Testis (tissue), 3 donors: ENCODE measurements around the gene ASIC1. TPM values are rescaled to one million over a fixed set of nuclear protein-coding genes. Genes with fewer than 3 reads are reported as not detected.

Experiments used
- DNase-seq: peaks from one replicate; pipeline ENCODE4 v3.0.0-alpha.2; 2019
- H3K27ac ChIP-seq, 2 donors: fragments of 200-600 bp; sonication (generic); one replicate each; pipeline ENCODE4 v1.5.1; 2019
- H3K27me3 ChIP-seq: fragments of 200-600 bp; sonication (generic); one replicate; pipeline ENCODE4 v1.5.1; 2019
- H3K36me3 ChIP-seq: fragments of 200-600 bp; sonication (generic); one replicate; pipeline ENCODE4 v1.5.1; 2017; ENCODE audit warnings: low read depth; ENCODE audit errors: missing control alignments
- H3K4me1 ChIP-seq: fragments of 200-600 bp; sonication (generic); one replicate; pipeline ENCODE4 v1.5.1; 2019
- H3K4me3 ChIP-seq, 2 donors: fragments of 200-600 bp; sonication (generic); one replicate each; pipeline ENCODE4 v1.5.1; 2017 to 2019
- H3K9me3 ChIP-seq: fragments of 200-600 bp; sonication (generic); one replicate; pipeline ENCODE4 v1.5.1; 2017
- POLR2A ChIP-seq: fragments of 450-650 bp; IDR thresholded peaks from one replicate; pipeline ENCODE4 v1.6.1; 2017; ENCODE audit warnings: antibody characterized with exemption, mild to moderate bottlenecking, moderate library complexity
- WGBS, 2 donors: methylation state at CpG; one replicate each; pipeline ENCODE4 v1.1.5; 2018; 5-methylcytosine and 5-hydroxymethylcytosine counted together
- intact Hi-C: fragments of 100-400 bp; cut with DNase I; formaldehyde crosslinking; loops from one replicate; pipeline ENCODE4 v1.15.1; 2023; ENCODE audit warnings: low total_unique reads
- polyA plus RNA-seq: library from polyadenylated mRNA; stranded (reverse); fragments of 350-450 nt; fragmentation: Illumina TruSeq; extraction: RNeasy Lipid Tissue Mini Kit (QIAGEN cat#74804); gene quantifications from one replicate; pipeline ENCODE4 v1.2.3, GENCODE V29; 2014; ENCODE audit warnings: low read depth, low replicate concordance; ENCODE audit not compliant: insufficient read depth
- total RNA-seq, 2 donors: library from RNA; depleted of rRNA; stranded (reverse); fragments of >200 nt; gene quantifications; one replicate each; pipeline ENCODE4 v1.2.3, GENCODE V29; 2016
- TF ChIP-seq, protein P1 (sequence below), 3 experiments: fragments of 450-650 bp in 2 of 3; fragments of 200-600 bp in 1 of 3; sonication (generic) in 1 of 3; IDR thresholded peaks; one replicate each; pipeline ENCODE4 v1.5.1; 2016 to 2019; ENCODE audit warnings: antibody characterized with exemption in 3 of 3, mild to moderate bottlenecking in 2 of 3, moderate library complexity in 1 of 3

Gene ASIC1
- total and polyA plus RNA-seq, 3 donors from 2014 or later, result 1.9 to 3.5 (median 2.7) TPM

DNA sequence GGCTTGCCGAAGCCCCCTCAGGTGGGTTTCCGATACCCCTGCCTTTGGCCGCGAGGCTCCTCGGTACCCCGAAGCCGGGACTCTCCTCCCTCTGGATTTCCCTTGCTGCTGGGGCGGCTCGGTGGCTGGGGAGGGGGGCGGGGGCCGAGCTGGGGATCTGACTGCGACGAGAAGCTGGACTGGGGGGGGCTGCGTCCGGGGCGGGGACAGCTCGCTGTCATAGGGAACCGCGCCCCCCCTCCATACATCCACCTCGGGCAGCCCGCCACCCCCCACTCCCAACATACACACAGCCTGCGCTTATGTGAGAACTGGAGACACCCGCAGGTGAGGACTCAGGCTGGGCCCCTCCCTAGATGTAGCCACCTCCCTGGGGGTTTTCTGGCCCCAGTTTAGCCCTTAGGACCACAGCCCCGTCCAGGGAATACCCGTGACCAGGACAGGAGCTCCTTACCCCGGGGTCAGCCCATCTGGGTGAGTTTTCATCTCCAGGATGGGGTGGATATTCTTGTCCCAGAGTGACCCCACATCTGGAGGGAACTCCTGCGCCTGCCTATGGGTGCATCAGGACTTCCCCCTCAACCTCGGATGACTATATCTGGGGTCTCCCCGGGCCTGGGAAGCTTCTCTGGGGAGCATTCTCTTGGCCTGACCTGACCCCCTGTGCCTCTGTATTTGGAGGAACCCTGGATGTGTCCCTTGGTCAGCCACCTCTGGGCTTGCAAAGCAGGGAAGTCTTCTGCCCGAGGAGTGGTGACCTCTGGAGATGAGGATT, 687 bp downstream of the ASIC1 start:
- intact Hi-C loops, result loop anchor here (5.0 kb wide), 1 partner anchor 86 kb away; the partner anchor contains the start of gene AQP6
- H3K27ac ChIP-seq, result no peak overlapping the region

DNA sequence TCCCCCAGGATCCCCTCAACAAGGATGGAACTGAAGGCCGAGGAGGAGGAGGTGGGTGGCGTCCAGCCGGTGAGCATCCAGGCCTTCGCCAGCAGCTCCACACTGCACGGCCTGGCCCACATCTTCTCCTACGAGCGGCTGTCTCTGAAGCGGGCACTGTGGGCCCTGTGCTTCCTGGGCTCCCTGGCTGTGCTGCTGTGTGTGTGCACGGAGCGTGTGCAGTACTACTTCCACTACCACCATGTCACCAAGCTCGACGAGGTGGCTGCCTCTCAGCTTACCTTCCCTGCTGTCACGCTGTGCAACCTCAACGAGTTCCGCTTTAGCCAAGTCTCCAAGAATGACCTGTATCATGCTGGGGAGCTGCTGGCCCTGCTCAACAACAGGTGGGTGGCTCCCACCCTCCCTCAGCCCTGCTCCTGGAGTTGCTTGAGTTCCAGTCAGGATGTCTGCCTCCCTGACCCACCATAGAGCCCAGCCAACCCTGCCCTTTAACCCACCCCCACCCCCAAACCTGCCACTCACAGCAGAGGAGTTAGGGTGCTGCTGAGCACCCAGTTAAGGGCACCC, 1.4 kb downstream of the ASIC1 start:
- Histone ChIP-seq H3K4me1 (peaks cover 17% of the 10 kb centered on the region), H3K4me3 (no peak overlapping the region), H3K9me3 (no peaks in the 10 kb centered on the region), H3K27me3 (no peaks in the 10 kb centered on the region), H3K36me3 (no peaks in the 10 kb centered on the region), H3K27ac (no peak overlapping the region)
- no peak for DNase-seq
- TF ChIP-seq, protein P1, sequence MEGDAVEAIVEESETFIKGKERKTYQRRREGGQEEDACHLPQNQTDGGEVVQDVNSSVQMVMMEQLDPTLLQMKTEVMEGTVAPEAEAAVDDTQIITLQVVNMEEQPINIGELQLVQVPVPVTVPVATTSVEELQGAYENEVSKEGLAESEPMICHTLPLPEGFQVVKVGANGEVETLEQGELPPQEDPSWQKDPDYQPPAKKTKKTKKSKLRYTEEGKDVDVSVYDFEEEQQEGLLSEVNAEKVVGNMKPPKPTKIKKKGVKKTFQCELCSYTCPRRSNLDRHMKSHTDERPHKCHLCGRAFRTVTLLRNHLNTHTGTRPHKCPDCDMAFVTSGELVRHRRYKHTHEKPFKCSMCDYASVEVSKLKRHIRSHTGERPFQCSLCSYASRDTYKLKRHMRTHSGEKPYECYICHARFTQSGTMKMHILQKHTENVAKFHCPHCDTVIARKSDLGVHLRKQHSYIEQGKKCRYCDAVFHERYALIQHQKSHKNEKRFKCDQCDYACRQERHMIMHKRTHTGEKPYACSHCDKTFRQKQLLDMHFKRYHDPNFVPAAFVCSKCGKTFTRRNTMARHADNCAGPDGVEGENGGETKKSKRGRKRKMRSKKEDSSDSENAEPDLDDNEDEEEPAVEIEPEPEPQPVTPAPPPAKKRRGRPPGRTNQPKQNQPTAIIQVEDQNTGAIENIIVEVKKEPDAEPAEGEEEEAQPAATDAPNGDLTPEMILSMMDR (IDR thresholded peaks at IDR 0.05), result no peak
- no peak for TF ChIP-seq POLR2A
- 89 to 94% methylated on average over 9 to 15 of the region's 15 CpGs for WGBS, 2 donors
- intact Hi-C loops, result loop anchor here (5.0 kb wide), 1 partner anchor 87 kb away; the partner anchor contains the start of gene AQP6

More for the DNA sequence above, 687 bp downstream of the ASIC1 start:
- H3K4me3 ChIP-seq, result peak overlapping the region; percentile 35 to 47
- no peaks in the 10 kb centered on the region for H3K9me3 ChIP-seq
- TF ChIP-seq POLR2A, result no peak
- TF ChIP-seq, protein P1 (IDR thresholded peaks at IDR 0.05), result no peak
- WGBS, 2 donors, result 19 to 27% methylated on average over 15 to 23 of the region's 30 CpGs
- H3K27me3 ChIP-seq, result no peaks in the 10 kb centered on the region
- H3K4me1 ChIP-seq, result peaks cover 17% of the 10 kb centered on the region
- no peak for DNase-seq
- no peaks in the 10 kb centered on the region for H3K36me3 ChIP-seq

DNA sequence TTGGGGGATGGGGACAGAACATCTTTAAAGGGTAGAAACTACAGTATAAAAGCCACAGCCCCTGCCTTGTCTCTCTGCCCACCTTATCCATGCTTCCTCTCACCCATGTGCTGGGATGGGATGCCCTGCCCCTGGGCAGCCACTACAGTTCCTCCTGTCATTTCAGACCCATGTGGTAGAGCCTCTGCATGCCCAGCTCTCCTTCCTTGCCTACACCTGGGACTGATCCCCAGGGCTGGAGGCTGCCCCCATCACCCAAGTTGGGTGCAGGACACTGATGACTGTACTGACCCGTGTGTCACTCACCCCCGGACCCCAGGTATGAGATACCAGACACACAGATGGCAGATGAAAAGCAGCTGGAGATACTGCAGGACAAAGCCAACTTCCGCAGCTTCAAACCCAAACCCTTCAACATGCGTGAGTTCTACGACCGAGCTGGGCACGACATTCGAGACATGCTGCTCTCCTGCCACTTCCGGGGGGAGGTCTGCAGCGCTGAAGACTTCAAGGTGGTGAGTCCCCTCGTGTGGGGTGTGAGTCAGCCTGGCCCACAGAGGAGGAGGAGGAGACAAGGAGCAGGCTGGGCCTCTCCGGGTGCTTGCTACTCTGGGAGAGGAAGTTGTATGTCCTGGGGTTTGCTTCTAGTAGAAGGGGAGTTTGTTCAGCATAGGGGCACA, 2.2 kb downstream of the ASIC1 start:
- peaks cover 17% of the 10 kb centered on the region for H3K4me1 ChIP-seq
- no peak overlapping the region for H3K27ac ChIP-seq
- no peaks in the 10 kb centered on the region for H3K36me3 ChIP-seq
- no peaks in the 10 kb centered on the region for H3K9me3 ChIP-seq
- intact Hi-C loops, result loop anchor here (5.0 to 10.0 kb wide), 2 partner anchors 87 to 195 kb away; partner anchors contain the start of gene AQP6
- no peak overlapping the region for H3K4me3 ChIP-seq
- H3K27me3 ChIP-seq, result no peaks in the 10 kb centered on the region
- TF ChIP-seq, protein P1 (IDR thresholded peaks at IDR 0.05), result no peak
- TF ChIP-seq POLR2A, result no peak
- no peak for DNase-seq
- 74 to 91% methylated on average over 5 to 12 of the region's 12 CpGs for WGBS, 2 donors

DNA sequence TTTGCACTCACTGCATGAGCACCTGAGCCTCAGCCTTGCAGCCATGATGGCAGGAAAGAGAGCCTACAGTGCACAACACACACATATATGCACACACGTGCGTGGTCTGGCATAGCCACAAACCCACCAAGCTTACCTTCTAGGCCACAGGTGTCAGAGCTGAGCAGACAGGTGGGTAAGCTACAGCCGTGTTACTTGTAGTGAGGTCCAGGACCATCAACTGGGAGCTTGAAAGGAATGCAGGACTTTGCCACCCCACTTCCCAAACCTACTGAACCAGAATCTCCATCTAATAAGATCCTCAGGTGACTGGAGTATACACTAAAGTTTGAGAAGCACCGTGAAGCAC, 2.7 kb downstream of the ASIC1 start:
- no peak overlapping the region for H3K27ac ChIP-seq
- no peak for TF ChIP-seq POLR2A
- intact Hi-C loops, result loop anchor here (10.0 kb wide), 1 partner anchor 195 kb away; no protein-coding TSS in a partner anchor
- no peak overlapping the region for H3K4me3 ChIP-seq
- H3K4me1 ChIP-seq, result peaks cover 17% of the 10 kb centered on the region
- H3K9me3 ChIP-seq, result no peaks in the 10 kb centered on the region
- no peaks in the 10 kb centered on the region for H3K27me3 ChIP-seq
- H3K36me3 ChIP-seq, result no peaks in the 10 kb centered on the region
- no peak for DNase-seq
- WGBS, 2 donors, result 72 to 96% methylated on average over 3 to 4 of the region's 4 CpGs

DNA sequence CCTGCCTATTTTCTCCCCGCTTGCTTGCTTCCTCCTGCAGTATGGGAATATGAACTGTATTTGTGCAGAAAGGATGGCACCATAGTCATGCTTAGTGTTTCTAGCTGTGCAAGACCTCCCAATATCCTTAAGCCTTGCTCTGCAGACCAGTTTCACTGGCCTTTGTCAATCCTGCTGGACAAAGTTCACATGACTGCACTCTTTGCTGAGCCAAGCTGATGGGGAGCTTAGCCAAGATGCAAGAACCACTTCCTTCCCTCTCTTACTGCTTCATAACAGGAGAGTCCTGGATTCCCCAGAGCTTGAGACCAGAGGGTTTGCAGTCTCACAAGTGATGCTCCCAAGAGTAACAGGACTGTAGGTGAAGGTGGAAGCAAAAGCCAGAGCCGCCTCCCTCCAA, 3.8 kb downstream of the ASIC1 start:
- Histone ChIP-seq H3K4me1 (peaks cover 14% of the 10 kb centered on the region), H3K27ac (no peak overlapping the region), H3K36me3 (no peaks in the 10 kb centered on the region), H3K4me3 (no peak overlapping the region), H3K27me3 (no peaks in the 10 kb centered on the region), H3K9me3 (no peaks in the 10 kb centered on the region)
- WGBS, 2 donors, result 93% methylated on average over 2 of the region's 2 CpGs
- TF ChIP-seq, protein P1 (IDR thresholded peaks at IDR 0.05), result no peak
- TF ChIP-seq POLR2A, result no peak
- intact Hi-C loops, result loop anchor here (10.0 kb wide), 1 partner anchor 196 kb away; no protein-coding TSS in a partner anchor
- no peak for DNase-seq
